Ectodermal cell (in vitro differentiated cells): Measurements from ENCODE around the gene SEMA5A.
A peak's percentile ranks its signal among the peaks of the same experiment; 100 is the strongest.

Experiments used
- H3K27ac ChIP-seq: 2 replicates; pipeline ENCODE4 v1.7.0; 2013; ENCODE audit warnings: mild to moderate bottlenecking, low read depth, low read length; ENCODE audit not compliant: insufficient read depth, poor library complexity, severe bottlenecking
- H3K27me3 ChIP-seq: 2 replicates; pipeline ENCODE4 v1.7.0; 2013; ENCODE audit warnings: mild to moderate bottlenecking, low read length; ENCODE audit not compliant: insufficient read depth, control insufficient read depth, poor library complexity, severe bottlenecking
- H3K36me3 ChIP-seq: one replicate; pipeline ENCODE4 v1.7.0; 2013; ENCODE audit warnings: low read length; ENCODE audit not compliant: control insufficient read depth, insufficient read depth
- H3K4me1 ChIP-seq: one replicate; pipeline ENCODE4 v1.7.0; 2013; ENCODE audit warnings: low read length; ENCODE audit not compliant: control insufficient read depth, insufficient read depth
- H3K4me3 ChIP-seq: 2 replicates; pipeline ENCODE4 v1.7.0; 2013; ENCODE audit warnings: low read depth, low read length, control low read depth; ENCODE audit not compliant: insufficient read depth
- H3K9me3 ChIP-seq: 2 replicates; pipeline ENCODE4 v1.7.0; 2013; ENCODE audit warnings: mild to moderate bottlenecking, low read length, moderate library complexity; ENCODE audit not compliant: control insufficient read depth
- WGBS, 2 experiments: methylation state at CpG; one replicate each; pipeline ENCODE4 v1.1.7; 2013; ENCODE audit warnings: missing lambda C conversion rate in 2 of 2; 5-methylcytosine and 5-hydroxymethylcytosine counted together

SEMA5A gene

GRCh38 chr5:9498541-9499497, 47.1 kb downstream of the SEMA5A start:
- Histone ChIP-seq H3K9me3 (no peaks in the 10 kb centered on the region), H3K27ac (no peak overlapping the region), H3K27me3 (no peaks in the 10 kb centered on the region), H3K4me1 (peaks cover 9% of the 10 kb centered on the region), H3K36me3 (no peaks in the 10 kb centered on the region), H3K4me3 (no peak overlapping the region)
- 79 to 80% methylated on average over 13 of the region's 14 CpGs for WGBS, 2 experiments

GRCh38 chr5:9497347-9497746, 48.5 kb downstream of the SEMA5A start:
- Histone ChIP-seq H3K27me3 (no peaks in the 10 kb centered on the region), H3K27ac (no peak overlapping the region), H3K4me3 (no peak overlapping the region), H3K9me3 (no peaks in the 10 kb centered on the region), H3K36me3 (no peaks in the 10 kb centered on the region), H3K4me1 (peaks cover 9% of the 10 kb centered on the region)
- 94% methylated on average over 8 of the region's 8 CpGs for WGBS, 2 experiments

GRCh38 chr5:9496801-9497200, 49.1 kb downstream of the SEMA5A start:
- no peak overlapping the region for H3K27ac ChIP-seq
- H3K36me3 ChIP-seq = no peaks in the 10 kb centered on the region
- H3K4me1 ChIP-seq = peaks cover 9% of the 10 kb centered on the region
- H3K9me3 ChIP-seq = no peaks in the 10 kb centered on the region
- WGBS, 2 experiments = 70 to 100% methylated on average over 1 of the region's 1 CpG
- no peaks in the 10 kb centered on the region for H3K27me3 ChIP-seq
- H3K4me3 ChIP-seq = no peak overlapping the region

GRCh38 chr5:9495121-9495520, 50.8 kb downstream of the SEMA5A start:
- peak overlapping the region; percentile 26 for H3K27ac ChIP-seq

GRCh38 chr5:9494301-9494700, 51.6 kb downstream of the SEMA5A start:
- 79 to 90% methylated on average over 3 of the region's 3 CpGs for WGBS, 2 experiments
- Histone ChIP-seq H3K4me3 (no peak overlapping the region), H3K27me3 (no peaks in the 10 kb centered on the region), H3K4me1 (peaks cover 8% of the 10 kb centered on the region), H3K27ac (no peak overlapping the region), H3K9me3 (no peaks in the 10 kb centered on the region), H3K36me3 (no peaks in the 10 kb centered on the region)

More at GRCh38 chr5:9495121-9495520, 50.8 kb downstream of the SEMA5A start:
- Histone ChIP-seq H3K9me3 (no peaks in the 10 kb centered on the region), H3K4me3 (no peak overlapping the region), H3K27me3 (no peaks in the 10 kb centered on the region), H3K4me1 (peaks cover 9% of the 10 kb centered on the region), H3K36me3 (no peaks in the 10 kb centered on the region)
- WGBS, 2 experiments = 54 to 62% methylated on average over 4 of the region's 4 CpGs

GRCh38 chr5:9490494-9491097, 55.3 kb downstream of the SEMA5A start:
- no peaks in the 10 kb centered on the region for H3K36me3 ChIP-seq
- H3K4me1 ChIP-seq = peaks cover 6% of the 10 kb centered on the region
- no peaks in the 10 kb centered on the region for H3K9me3 ChIP-seq
- H3K27me3 ChIP-seq = no peaks in the 10 kb centered on the region
- 95 to 96% methylated on average over 2 of the region's 2 CpGs for WGBS, 2 experiments
- no peak overlapping the region for H3K27ac ChIP-seq
- no peak overlapping the region for H3K4me3 ChIP-seq

- H3K4me3 ChIP-seq = no peak overlapping the region
- H3K9me3 ChIP-seq = no peaks in the 10 kb centered on the region
- no peaks in the 10 kb centered on the region for H3K36me3 ChIP-seq
- H3K27me3 ChIP-seq = no peaks in the 10 kb centered on the region
- no peak overlapping the region for H3K27ac ChIP-seq
- WGBS, 2 experiments = 91 to 93% methylated on average over 3 of the region's 3 CpGs
- H3K4me1 ChIP-seq = no peaks in the 10 kb centered on the region
Measured at GRCh38 chr5:9483779-9484178, 62.1 kb downstream of the SEMA5A start.

- Histone ChIP-seq H3K27me3 (no peaks in the 10 kb centered on the region), H3K27ac (no peak overlapping the region), H3K4me3 (no peak overlapping the region), H3K9me3 (no peaks in the 10 kb centered on the region), H3K4me1 (no peaks in the 10 kb centered on the region), H3K36me3 (no peaks in the 10 kb centered on the region)
- 68 to 73% methylated on average over 2 to 3 of the region's 3 CpGs for WGBS, 2 experiments
Measured at GRCh38 chr5:9483243-9483642, 62.6 kb downstream of the SEMA5A start.

GRCh38 chr5:9482381-9482780, 63.5 kb downstream of the SEMA5A start:
- no peaks in the 10 kb centered on the region for H3K9me3 ChIP-seq
- WGBS, 2 experiments = 93 to 99% methylated on average over 2 of the region's 2 CpGs
- no peaks in the 10 kb centered on the region for H3K4me1 ChIP-seq
- no peak overlapping the region for H3K27ac ChIP-seq
- no peaks in the 10 kb centered on the region for H3K36me3 ChIP-seq
- no peak overlapping the region for H3K4me3 ChIP-seq
- H3K27me3 ChIP-seq = no peaks in the 10 kb centered on the region

GRCh38 chr5:9480499-9480898, 65.4 kb downstream of the SEMA5A start:
- Histone ChIP-seq H3K36me3 (no peaks in the 10 kb centered on the region), H3K9me3 (no peaks in the 10 kb centered on the region), H3K4me3 (no peak overlapping the region), H3K4me1 (no peaks in the 10 kb centered on the region), H3K27ac (no peak overlapping the region), H3K27me3 (no peaks in the 10 kb centered on the region)
- 92 to 96% methylated on average over 3 of the region's 3 CpGs for WGBS, 2 experiments
